Mucosa of stomach (tissue), 1 donor: ENCODE results near the gene POMT2.
"Not testable (repeated sequence)": the region's sequence is repeated elsewhere in the genome, so short reads cannot be mapped to it uniquely, and the experiment has no call there.

ENCODE experiments used
- H3K27me3 ChIP-seq: one replicate; pipeline ENCODE4 v1.7.0; 2013; ENCODE audit warnings: mild to moderate bottlenecking, low read length; ENCODE audit not compliant: control insufficient read depth, insufficient read depth
- H3K36me3 ChIP-seq: one replicate; pipeline ENCODE4 v1.7.0; 2013; ENCODE audit warnings: low read length; ENCODE audit not compliant: control insufficient read depth, insufficient read depth
- H3K4me1 ChIP-seq: one replicate; pipeline ENCODE4 v1.7.0; 2013; ENCODE audit warnings: mild to moderate bottlenecking, low read length; ENCODE audit not compliant: control insufficient read depth, insufficient read depth
- H3K4me3 ChIP-seq: one replicate; pipeline ENCODE4 v1.7.0; 2013; ENCODE audit warnings: low read length
- H3K9ac ChIP-seq: one replicate; pipeline ENCODE4 v1.7.0; 2013; ENCODE audit warnings: mild to moderate bottlenecking, low read length, moderate library complexity
- H3K9me3 ChIP-seq: one replicate; pipeline ENCODE4 v1.7.0; 2013; ENCODE audit warnings: mild to moderate bottlenecking, low read length, moderate library complexity; ENCODE audit not compliant: control insufficient read depth
- donor health status: Pancreatic carcinoma.

POMT2 gene

GRCh38 chr14:77340389-77340788 lies 19.7 kb upstream of the POMT2 start:
- H3K4me1 ChIP-seq, result peaks cover 5% of the 10 kb centered on the region
- no peak overlapping the region for H3K9ac ChIP-seq
- no peaks in the 10 kb centered on the region for H3K9me3 ChIP-seq
- peaks cover 3% of the 10 kb centered on the region for H3K36me3 ChIP-seq
- H3K4me3 ChIP-seq, result no peak overlapping the region
- no peaks in the 10 kb centered on the region for H3K27me3 ChIP-seq

GRCh38 chr14:77339407-77339806 lies 18.7 kb upstream of the POMT2 start:
- Histone ChIP-seq H3K4me1 (peaks cover 5% of the 10 kb centered on the region), H3K27me3 (no peaks in the 10 kb centered on the region), H3K36me3 (peaks cover 3% of the 10 kb centered on the region), H3K9me3 (no peaks in the 10 kb centered on the region), H3K9ac (no peak overlapping the region), H3K4me3 (no peak overlapping the region)

- H3K9me3 ChIP-seq, result no peaks in the 10 kb centered on the region
- no peak overlapping the region for H3K9ac ChIP-seq
- peaks cover 3% of the 10 kb centered on the region for H3K36me3 ChIP-seq
- peaks cover 5% of the 10 kb centered on the region for H3K4me1 ChIP-seq
- no peaks in the 10 kb centered on the region for H3K27me3 ChIP-seq
- no peak overlapping the region for H3K4me3 ChIP-seq
Observed at GRCh38 chr14:77338302-77338701, 17.6 kb upstream of the POMT2 start.

GRCh38 chr14:77337880-77338279 lies 17.2 kb upstream of the POMT2 start:
- no peak overlapping the region for H3K9ac ChIP-seq
- H3K4me1 ChIP-seq, result peaks cover 5% of the 10 kb centered on the region
- no peaks in the 10 kb centered on the region for H3K9me3 ChIP-seq
- H3K4me3 ChIP-seq, result no peak overlapping the region
- H3K27me3 ChIP-seq, result no peaks in the 10 kb centered on the region
- H3K36me3 ChIP-seq, result peaks cover 3% of the 10 kb centered on the region

- not testable (repeated sequence) for H3K36me3 ChIP-seq, H3K4me3 ChIP-seq, H3K9me3 ChIP-seq, H3K4me1 ChIP-seq, H3K9ac ChIP-seq, H3K27me3 ChIP-seq
Observed at GRCh38 chr14:77337255-77337654, 16.6 kb upstream of the POMT2 start.

- H3K4me1 ChIP-seq, result peaks cover 5% of the 10 kb centered on the region
- H3K9me3 ChIP-seq, result no peaks in the 10 kb centered on the region
- H3K4me3 ChIP-seq, result no peak overlapping the region
- no peaks in the 10 kb centered on the region for H3K27me3 ChIP-seq
- no peaks in the 10 kb centered on the region for H3K36me3 ChIP-seq
- H3K9ac ChIP-seq, result no peak overlapping the region
Observed at GRCh38 chr14:77335576-77335975, 14.9 kb upstream of the POMT2 start.

- Histone ChIP-seq H3K36me3 (no peaks in the 10 kb centered on the region), H3K9ac (no peak overlapping the region), H3K4me1 (no peaks in the 10 kb centered on the region), H3K4me3 (no peak overlapping the region), H3K27me3 (no peaks in the 10 kb centered on the region), H3K9me3 (no peaks in the 10 kb centered on the region)
Observed at GRCh38 chr14:77329872-77330271, 9.2 kb upstream of the POMT2 start.

- H3K4me1 ChIP-seq, result peaks cover 5% of the 10 kb centered on the region
- no peaks in the 10 kb centered on the region for H3K36me3 ChIP-seq
- H3K27me3 ChIP-seq, result no peaks in the 10 kb centered on the region
- H3K4me3 ChIP-seq, result no peak overlapping the region
- no peak overlapping the region for H3K9ac ChIP-seq
- no peaks in the 10 kb centered on the region for H3K9me3 ChIP-seq
Observed at GRCh38 chr14:77327111-77327510, 6.4 kb upstream of the POMT2 start.

GRCh38 chr14:77325746-77326094 lies 5.0 kb upstream of the POMT2 start:
- Histone ChIP-seq H3K4me1 (peaks cover 8% of the 10 kb centered on the region), H3K36me3 (no peaks in the 10 kb centered on the region), H3K27me3 (no peaks in the 10 kb centered on the region), H3K9me3 (no peaks in the 10 kb centered on the region), H3K4me3 (no peak overlapping the region), H3K9ac (no peak overlapping the region)

- Histone ChIP-seq H3K36me3 (no peaks in the 10 kb centered on the region), H3K9ac (no peak overlapping the region), H3K4me1 (peaks cover 8% of the 10 kb centered on the region), H3K4me3 (no peak overlapping the region), H3K27me3 (no peaks in the 10 kb centered on the region), H3K9me3 (no peaks in the 10 kb centered on the region)
Observed at GRCh38 chr14:77324816-77325745, 4.4 kb upstream of the POMT2 start.

- Histone ChIP-seq H3K36me3 (no peaks in the 10 kb centered on the region), H3K4me3 (no peak overlapping the region), H3K27me3 (no peaks in the 10 kb centered on the region), H3K9ac (no peak overlapping the region), H3K4me1 (peaks cover 8% of the 10 kb centered on the region), H3K9me3 (no peaks in the 10 kb centered on the region)
Observed at GRCh38 chr14:77324289-77324688, 3.6 kb upstream of the POMT2 start.

- Histone ChIP-seq H3K27me3 (no peaks in the 10 kb centered on the region), H3K9ac (no peak overlapping the region), H3K36me3 (no peaks in the 10 kb centered on the region), H3K9me3 (no peaks in the 10 kb centered on the region), H3K4me3 (no peak overlapping the region), H3K4me1 (peaks cover 8% of the 10 kb centered on the region)
Observed at GRCh38 chr14:77323571-77323970, 2.9 kb upstream of the POMT2 start.
